ENCODE data around the gene HSD17B2. TPM values are rescaled to one million over a fixed set of nuclear protein-coding genes. Genes with fewer than 3 reads are reported as not detected.

HSD17B2 gene
- 0.49 and 8.4 TPM in 2 replicates for total RNA-seq

GRCh38 chr16:82034981-82035612 is at the start of gene HSD17B2:
TSS of gene HSD17B2 (plus strand) at chr16:82035253. CDS start at chr16:82035425, 172 bp downstream.

GRCh38 chr16:82011199-82011641 is 23.8 kb upstream of the HSD17B2 start, which contains the start of gene SDR42E1:
TSS of gene SDR42E1 (minus strand) at chr16:82011470. CDS start at chr16:82000858, 10,612 bp downstream.

Other genes with a start within 250 kb of the HSD17B2 start
- 10.3 TPM in 2 replicates for gene SDR42E1, start 23.8 kb upstream of the HSD17B2 start, total RNA-seq
- 46.7 and 53.2 TPM in 2 replicates for gene MPHOSPH6, start 135.0 kb downstream of the HSD17B2 start, total RNA-seq

Data from airway epithelial cell (primary cell).